RWPE2 (cell line): ENCODE results near the gene PTPRU.
"Not testable (repeated sequence)": the region's sequence is repeated elsewhere in the genome, so short reads cannot be mapped to it uniquely, and the experiment has no call there.

Source experiments
- ATAC-seq: fragments of 200-7000 bp; cut with Tn5 transposase; 3 replicates; pipeline ENCODE4 v1.9.1; 2021; ENCODE audit warnings: low read depth
- DNase-seq: peaks from one replicate; pipeline ENCODE4 v3.0.0-alpha.2; 2020; ENCODE audit warnings: low spot score
- H3K27ac ChIP-seq: fragments of 450-650 bp; 2 replicates; pipeline ENCODE4 v1.5.1; 2017; ENCODE audit warnings: mild to moderate bottlenecking; ENCODE audit not compliant: poor library complexity, severe bottlenecking
- H3K27me3 ChIP-seq: fragments of 250-450 bp; sonication (Bioruptor Pico); 2 replicates; pipeline ENCODE4 v1.5.1; 2021; ENCODE audit warnings: mild to moderate bottlenecking, moderate library complexity; ENCODE audit not compliant: insufficient read depth, poor library complexity, severe bottlenecking
- H3K36me3 ChIP-seq: fragments of 250-450 bp; sonication (Bioruptor Pico); 2 replicates; pipeline ENCODE4 v1.5.1; 2020; ENCODE audit warnings: low read depth, mild to moderate bottlenecking, moderate library complexity
- H3K4me1 ChIP-seq: fragments of 250-450 bp; sonication (Bioruptor Pico); 2 replicates; pipeline ENCODE4 v1.5.1; 2021; ENCODE audit warnings: mild to moderate bottlenecking, moderate library complexity; ENCODE audit not compliant: insufficient read depth, poor library complexity, severe bottlenecking
- H3K4me3 ChIP-seq: fragments of 250-450 bp; sonication (Bioruptor Pico); 2 replicates; pipeline ENCODE4 v1.5.1; 2021; ENCODE audit warnings: mild to moderate bottlenecking, moderate library complexity; ENCODE audit not compliant: severe bottlenecking
- H3K9me3 ChIP-seq: fragments of 250-450 bp; sonication (Bioruptor Pico); 2 replicates; pipeline ENCODE4 v1.5.1; 2021; ENCODE audit warnings: mild to moderate bottlenecking, moderate library complexity; ENCODE audit not compliant: severe bottlenecking
- TF ChIP-seq, protein P1 (sequence below): fragments of 450-650 bp; IDR thresholded peaks from one replicate; pipeline ENCODE4 v1.5.1; 2017; ENCODE audit warnings: mild to moderate bottlenecking, moderate library complexity; ENCODE audit not compliant: poor library complexity, severe bottlenecking

Gene PTPRU

DNA sequence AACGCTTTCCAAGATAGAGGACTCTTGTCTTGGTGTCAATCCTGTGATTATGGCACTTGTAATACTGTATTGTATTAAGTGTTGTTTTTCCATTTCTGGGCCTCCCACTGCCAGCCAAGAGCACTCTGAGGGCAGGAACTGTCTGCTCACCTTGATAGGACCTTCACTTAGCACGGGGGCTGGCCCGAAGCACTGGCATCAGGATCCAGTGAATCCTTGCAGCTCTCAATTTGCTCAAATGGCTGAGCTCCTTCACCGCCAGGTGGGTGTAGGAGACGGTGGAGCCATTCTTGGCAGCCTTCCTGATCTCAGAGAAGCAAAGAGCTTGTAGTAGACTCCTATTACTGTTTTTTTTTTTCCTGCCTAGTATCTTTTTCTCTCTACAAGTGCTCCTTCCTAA lies 23.3 kb upstream of the PTPRU start:
- ATAC-seq (no peak), DNase-seq (no peak)
- Histone ChIP-seq H3K4me1 (no peaks in the 10 kb centered on the region), H3K27me3 (no peaks in the 10 kb centered on the region), H3K4me3 (no peak overlapping the region), H3K27ac (no peak overlapping the region), H3K36me3 (peaks cover 56% of the 10 kb centered on the region), H3K9me3 (no peaks in the 10 kb centered on the region)
- TF ChIP-seq, protein P1, sequence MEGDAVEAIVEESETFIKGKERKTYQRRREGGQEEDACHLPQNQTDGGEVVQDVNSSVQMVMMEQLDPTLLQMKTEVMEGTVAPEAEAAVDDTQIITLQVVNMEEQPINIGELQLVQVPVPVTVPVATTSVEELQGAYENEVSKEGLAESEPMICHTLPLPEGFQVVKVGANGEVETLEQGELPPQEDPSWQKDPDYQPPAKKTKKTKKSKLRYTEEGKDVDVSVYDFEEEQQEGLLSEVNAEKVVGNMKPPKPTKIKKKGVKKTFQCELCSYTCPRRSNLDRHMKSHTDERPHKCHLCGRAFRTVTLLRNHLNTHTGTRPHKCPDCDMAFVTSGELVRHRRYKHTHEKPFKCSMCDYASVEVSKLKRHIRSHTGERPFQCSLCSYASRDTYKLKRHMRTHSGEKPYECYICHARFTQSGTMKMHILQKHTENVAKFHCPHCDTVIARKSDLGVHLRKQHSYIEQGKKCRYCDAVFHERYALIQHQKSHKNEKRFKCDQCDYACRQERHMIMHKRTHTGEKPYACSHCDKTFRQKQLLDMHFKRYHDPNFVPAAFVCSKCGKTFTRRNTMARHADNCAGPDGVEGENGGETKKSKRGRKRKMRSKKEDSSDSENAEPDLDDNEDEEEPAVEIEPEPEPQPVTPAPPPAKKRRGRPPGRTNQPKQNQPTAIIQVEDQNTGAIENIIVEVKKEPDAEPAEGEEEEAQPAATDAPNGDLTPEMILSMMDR: no peak

DNA sequence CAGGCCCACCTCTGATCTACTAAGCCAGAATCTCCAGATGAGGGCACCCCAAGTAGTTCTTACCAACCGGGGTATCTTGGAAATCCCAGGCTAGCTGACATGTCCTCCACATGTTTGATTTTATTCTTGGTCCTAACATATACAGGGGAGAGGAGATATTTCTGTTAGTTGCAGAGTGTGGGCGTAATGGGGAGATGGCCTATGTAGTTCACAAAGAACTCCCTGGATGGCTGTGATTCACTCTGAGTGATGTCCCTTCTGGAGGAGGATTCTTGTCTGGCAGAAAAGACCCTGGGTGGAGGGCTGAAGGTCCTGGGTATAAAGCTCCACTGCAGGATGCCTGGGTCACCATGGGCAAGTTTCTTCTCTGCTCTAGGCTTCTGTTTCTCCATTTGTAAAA lies 18.7 kb upstream of the PTPRU start:
- no peaks in the 10 kb centered on the region for H3K9me3 ChIP-seq
- no peaks in the 10 kb centered on the region for H3K27me3 ChIP-seq
- ATAC-seq (no peak), DNase-seq (no peak)
- H3K4me1 ChIP-seq: no peaks in the 10 kb centered on the region
- H3K27ac ChIP-seq: no peak overlapping the region
- TF ChIP-seq, protein P1: no peak
- no peak overlapping the region for H3K4me3 ChIP-seq
- H3K36me3 ChIP-seq: peaks cover 60% of the 10 kb centered on the region

- peaks cover 62% of the 10 kb centered on the region for H3K36me3 ChIP-seq
- ATAC-seq (no peak), DNase-seq (no peak)
- H3K9me3 ChIP-seq: no peaks in the 10 kb centered on the region
- TF ChIP-seq, protein P1: no peak
- H3K4me1 ChIP-seq: no peaks in the 10 kb centered on the region
- H3K27ac ChIP-seq: no peak overlapping the region
- no peak overlapping the region for H3K4me3 ChIP-seq
- H3K27me3 ChIP-seq: no peaks in the 10 kb centered on the region
These were observed 18.1 kb upstream of the PTPRU start for GRCh38 chr1:29218223-29218622.

DNA sequence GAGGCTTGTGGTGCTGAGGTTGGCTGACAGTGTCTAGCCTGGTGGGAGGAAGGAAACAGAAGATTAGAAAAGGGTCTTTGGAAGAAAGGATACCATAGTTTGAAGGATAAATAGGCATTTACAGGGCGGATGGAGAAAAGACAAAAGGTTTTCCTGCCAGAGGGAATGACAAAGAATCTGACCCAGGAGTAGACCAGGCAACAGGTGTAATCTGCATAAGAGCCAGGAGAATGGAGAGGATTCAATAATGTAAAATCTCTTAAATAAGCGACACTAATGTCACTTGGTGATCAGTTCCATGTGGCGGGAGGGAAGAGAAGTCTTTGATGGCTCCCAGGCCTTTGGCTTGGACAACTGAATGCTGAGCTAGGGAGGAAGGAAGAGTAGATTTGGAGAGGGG lies 15.0 kb upstream of the PTPRU start:
- Histone ChIP-seq H3K4me3 (no peak overlapping the region), H3K27ac (no peak overlapping the region), H3K27me3 (no peaks in the 10 kb centered on the region), H3K4me1 (no peaks in the 10 kb centered on the region), H3K9me3 (no peaks in the 10 kb centered on the region), H3K36me3 (peaks cover 54% of the 10 kb centered on the region)
- DNase-seq (no peak), ATAC-seq (no peak)
- TF ChIP-seq, protein P1: no peak

DNA sequence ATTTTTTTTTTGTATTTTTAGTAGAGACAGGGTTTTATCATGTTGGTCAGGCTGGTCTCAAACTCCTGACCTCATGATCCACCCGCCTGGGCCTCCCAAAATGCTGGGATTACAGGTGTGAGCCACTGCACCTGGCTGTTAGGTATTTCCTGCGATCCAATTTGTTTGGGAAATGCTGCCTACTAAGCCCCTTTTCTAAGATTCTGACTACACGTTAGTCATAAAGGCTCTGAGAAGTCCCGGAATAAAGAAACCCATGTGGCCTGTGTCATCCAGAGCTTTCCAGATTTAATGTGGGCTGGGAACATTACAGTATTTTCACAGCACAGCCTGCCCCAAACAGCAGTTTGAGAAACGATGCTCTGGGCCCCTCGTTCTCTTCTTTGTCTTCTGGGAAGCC lies 14.1 kb upstream of the PTPRU start:
- not testable (repeated sequence) for H3K4me3 ChIP-seq, DNase-seq, ATAC-seq, H3K4me1 ChIP-seq, H3K9me3 ChIP-seq, H3K27ac ChIP-seq, H3K27me3 ChIP-seq
- peaks cover 50% of the 10 kb centered on the region for H3K36me3 ChIP-seq
